ENCODE data around the gene COL6A3. TPM values are rescaled to one million over a fixed set of nuclear protein-coding genes. Genes with fewer than 3 reads are reported as not detected.

The COL6A3 gene
- total RNA-seq, 1 experiment from 2014 or later = 0.81 TPM

- H3K27me3 Mint-ChIP-seq (ENCODE audit: low read depth) = peaks cover 35% of the 10 kb centered on the region
- no peaks in the 10 kb centered on the region for H3K4me1 Mint-ChIP-seq
- Histone ChIP-seq H2BK12ac (ENCODE audit: insufficient read length, low read depth, low read length) (no peak overlapping the region), H3K56ac (ENCODE audit: insufficient read length, low read depth, low read length) (no peak overlapping the region), H2AFZ (ENCODE audit: low read length) (no peak overlapping the region), H3K23me2 (ENCODE audit: insufficient read length, low read depth, low read length, poor library complexity, severe bottlenecking) (no peaks in the 10 kb centered on the region), H2AK5ac (ENCODE audit: insufficient read length, low read length) (no peak overlapping the region), H3K18ac (ENCODE audit: insufficient read length, low read depth, low read length) (no peak overlapping the region), H2BK20ac (ENCODE audit: low read depth, low read length, poor library complexity, severe bottlenecking) (no peak overlapping the region), H3K27me3 (ENCODE audit: insufficient read depth, low read length) (no peaks in the 10 kb centered on the region), H3K9ac (ENCODE audit: extremely low read depth, insufficient read length, low read length) (no peak overlapping the region), H3K4me1 (ENCODE audit: insufficient read depth, low read length) (no peaks in the 10 kb centered on the region), H2BK5ac (ENCODE audit: insufficient read length, low read length) (no peak overlapping the region), H4K91ac (ENCODE audit: insufficient read length, low read depth, low read length) (no peak overlapping the region), H2BK15ac (ENCODE audit: low read depth, low read length) (no peak overlapping the region), H3K4ac (ENCODE audit: low read depth, low read length) (no peak overlapping the region), H3T11ph (ENCODE audit: low read length) (no peak overlapping the region), H3K79me2 (ENCODE audit: insufficient read depth, low read length) (no peaks in the 10 kb centered on the region), H3K27ac (ENCODE audit: insufficient read length, low read depth, low read length) (no peak overlapping the region), H3K23ac (ENCODE audit: insufficient read length, low read depth, low read length) (no peak overlapping the region), H3K4me2 (ENCODE audit: insufficient read depth, insufficient read length, low read length) (no peak overlapping the region), H4K8ac (replicated peaks; ENCODE audit: insufficient read length, low read depth, low read length) (no peak overlapping the region), H4K5ac (ENCODE audit: insufficient read length, low read depth, low read length) (no peak overlapping the region), H4K20me1 (ENCODE audit: control insufficient read depth, insufficient read depth, insufficient read length) (no peaks in the 10 kb centered on the region), H3K14ac (ENCODE audit: insufficient read depth, low read length) (no peak overlapping the region; the same call in 1 of the 2 replicates), H3K9me3 (ENCODE audit: control insufficient read depth, low read depth, low read length) (no peaks in the 10 kb centered on the region), H3K79me1 (ENCODE audit: insufficient read depth, low read depth, low read length, poor library complexity, severe bottlenecking) (no peaks in the 10 kb centered on the region), H2BK120ac (ENCODE audit: low read depth, low read length, poor library complexity, severe bottlenecking) (no peak overlapping the region)
- TF ChIP-seq CTCF (conservative IDR thresholded peaks at IDR 0.05) = no peak
- DNase-seq = no peak
- no CpG with 5 or more reads among the region's 26 CpGs for WGBS (ENCODE audit: extremely low coverage, insufficient read length, low lambda C conversion rate)
- H3K9me3 Mint-ChIP-seq = no peaks in the 10 kb centered on the region; a peak in 1 of 5 replicates
- H3K36me3 Mint-ChIP-seq (ENCODE audit: insufficient read depth in 1 of 3, low read depth in 3 of 3) = no peaks in the 10 kb centered on the region
- H3K27ac Mint-ChIP-seq = no peak overlapping the region
- H3K4me3 Mint-ChIP-seq = no peak overlapping the region
Observed at GRCh38 chr2:237445611-237446337, 31.8 kb upstream of the COL6A3 start.

Data from H9 (cell line).